ENCODE measurements around the gene PLCH2. TPM values are rescaled to one million over a fixed set of nuclear protein-coding genes. Genes with fewer than 3 reads are reported as not detected.

Gene PLCH2
- total and polyA plus RNA-seq, 2 of the 13 experiments (the other 11 are each of a cell fraction or from before 2014, with no cell fraction given): 0.15 to 0.67 TPM

- TF ChIP-seq MEF2D (CRISPR knock-in tag; IDR thresholded peaks at IDR 0.05) (0 out of 2 replicates have a peak, but pooled peaks have one; percentile 39), ZNF232 (CRISPR knock-in tag; IDR thresholded peaks at IDR 0.05; ENCODE audit: borderline replicate concordance) (0 out of 2 replicates have a peak, but pooled peaks have one; percentile 55), ZNF12 (CRISPR knock-in tag; IDR thresholded peaks at IDR 0.05) (0 out of 2 replicates have a peak, but pooled peaks have one; percentile 22), SPEN (CRISPR knock-in tag; IDR thresholded peaks at IDR 0.05; ENCODE audit: low read depth) (0 out of 2 replicates have a peak, but pooled peaks have one; percentile 17), FOXM1 (CRISPR knock-in tag; IDR thresholded peaks at IDR 0.05) (0 out of 2 replicates have a peak, but pooled peaks have one; percentile 25), CEBPG (CRISPR knock-in tag; IDR thresholded peaks at IDR 0.05) (no peak), ZNF143 (CRISPR knock-in tag; IDR thresholded peaks at IDR 0.05) (no peak), TSC22D2 (CRISPR knock-in tag; IDR thresholded peaks at IDR 0.05; ENCODE audit: borderline replicate concordance) (0 out of 2 replicates have a peak, but pooled peaks have one; percentile 44), BORCS8-MEF2B (CRISPR knock-in tag; IDR thresholded peaks at IDR 0.05) (peak; percentile 66; the same call in 1 of the 2 replicates), ZNF446 (CRISPR knock-in tag; IDR thresholded peaks at IDR 0.05) (0 out of 2 replicates have a peak, but pooled peaks have one; percentile 5), NFAT5 (CRISPR knock-in tag; IDR thresholded peaks at IDR 0.05) (0 out of 2 replicates have a peak, but pooled peaks have one; percentile 38), ETS1 (CRISPR knock-in tag; IDR thresholded peaks at IDR 0.05) (no peak), ZHX2 (IDR thresholded peaks at IDR 0.05; ENCODE audit: low read depth) (no peak), ZHX2 (CRISPR knock-in tag; IDR thresholded peaks at IDR 0.05; ENCODE audit: borderline replicate concordance) (0 out of 2 replicates have a peak, but pooled peaks have one; percentile 39), RXRB (CRISPR knock-in tag; IDR thresholded peaks at IDR 0.05; ENCODE audit: borderline replicate concordance) (0 out of 2 replicates have a peak, but pooled peaks have one; percentile 14), ZBTB26 (CRISPR knock-in tag; IDR thresholded peaks at IDR 0.05; ENCODE audit: borderline replicate concordance) (peak; percentile 69; the same call in 1 of the 2 replicates)
These were observed 8.0 kb upstream of the PLCH2 start (continued) for GRCh38 chr1:2468041-2468472.

All from HepG2 (cell line).